HG03432 (cell line): ENCODE measurements around the gene CFAP210.
"Not testable (repeated sequence)": the region's sequence is repeated elsewhere in the genome, so short reads cannot be mapped to it uniquely, and the experiment has no call there.

Experiments
- ATAC-seq: cut with Tn5 transposase; IDR thresholded peaks from one replicate; pipeline ENCODE4 v1.9.1; 2021; ENCODE audit warnings: mild to moderate bottlenecking, moderate library complexity; ENCODE audit not compliant: unreplicated experiment

CFAP210 gene

GRCh38 chr2:169713331-169713730 is 19.1 kb upstream of the CFAP210 start:
- no peak for ATAC-seq

- no peak for ATAC-seq
These were observed 18.6 kb upstream of the CFAP210 start for GRCh38 chr2:169712791-169713227.

GRCh38 chr2:169711751-169712509 is 17.7 kb upstream of the CFAP210 start:
- ATAC-seq: no peak

- no peak for ATAC-seq
These were observed 15.8 kb upstream of the CFAP210 start for GRCh38 chr2:169709981-169710380.

DNA sequence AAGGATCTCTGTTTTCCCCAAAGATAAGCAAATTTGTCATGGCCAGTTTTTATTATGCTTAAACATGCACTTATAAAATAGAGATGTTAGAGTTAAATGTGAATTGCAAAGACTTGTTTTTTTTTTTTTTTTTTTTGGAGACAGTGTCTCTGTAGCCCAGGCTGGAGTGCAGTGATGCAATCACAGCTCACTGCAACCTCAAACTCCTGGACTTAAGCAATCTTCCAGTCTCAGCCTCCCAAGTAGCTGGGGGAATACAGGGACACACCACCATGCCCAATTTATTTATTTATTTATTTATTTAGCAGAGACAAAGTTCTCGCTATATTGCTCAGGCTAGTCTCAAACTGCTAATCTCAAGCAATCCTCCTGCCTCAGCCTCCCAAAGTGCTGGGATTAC is 15.1 kb upstream of the CFAP210 start:
- no peak for ATAC-seq

GRCh38 chr2:169707626-169708025 is 13.4 kb upstream of the CFAP210 start:
- ATAC-seq: no peak

GRCh38 chr2:169705927-169706326 is 11.7 kb upstream of the CFAP210 start:
- no peak for ATAC-seq

- ATAC-seq: no peak
These were observed 10.0 kb upstream of the CFAP210 start for GRCh38 chr2:169704160-169704708.

DNA sequence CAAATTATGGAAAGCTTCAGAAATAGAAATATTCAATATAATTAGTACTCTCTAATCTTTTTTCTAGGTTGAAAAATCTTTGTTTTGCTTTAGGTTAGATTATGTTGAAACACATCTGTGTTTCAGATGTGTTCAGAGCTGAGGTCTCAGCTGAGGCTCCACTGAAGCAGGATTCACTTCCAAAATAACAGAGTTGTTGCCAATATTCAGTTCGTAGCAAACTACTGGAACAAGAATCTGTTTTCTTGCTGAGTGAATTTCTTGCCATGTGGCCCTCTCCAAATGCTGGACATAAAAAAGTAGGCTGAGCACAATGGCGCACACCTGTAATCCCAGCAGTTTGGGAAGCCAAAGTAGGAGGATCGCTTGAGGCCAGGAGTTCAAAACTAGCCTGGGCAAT is 8.8 kb upstream of the CFAP210 start:
- no peak for ATAC-seq

- ATAC-seq: not testable (repeated sequence)
These were observed 5.0 kb upstream of the CFAP210 start for GRCh38 chr2:169699173-169699572.

DNA sequence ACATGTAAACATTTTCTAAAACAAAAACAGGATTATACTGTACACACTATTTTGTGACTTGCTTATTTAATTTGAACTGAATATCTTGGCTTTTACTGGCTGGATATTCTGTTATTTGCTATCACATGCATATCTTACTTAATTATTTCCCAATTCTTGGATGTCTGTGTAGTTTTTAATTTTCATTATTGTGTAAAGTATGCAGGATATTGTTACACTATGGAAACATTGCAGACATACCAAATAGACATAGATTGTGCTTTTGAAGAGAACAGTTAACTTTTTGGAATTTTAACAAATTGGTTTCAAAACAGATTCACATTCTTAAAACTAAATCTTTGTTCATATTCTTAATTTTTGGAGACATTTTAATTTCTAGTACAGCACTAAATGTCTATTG is 2.2 kb upstream of the CFAP210 start:
- ATAC-seq: no peak

GRCh38 chr2:169694894-169695260 is 672 bp upstream of the CFAP210 start:
- ATAC-seq: no peak

- no peak for ATAC-seq
These were observed 845 bp downstream of the CFAP210 start for GRCh38 chr2:169693360-169693759.

- no peak for ATAC-seq
These were observed 1.5 kb downstream of the CFAP210 start for GRCh38 chr2:169692718-169693117.

DNA sequence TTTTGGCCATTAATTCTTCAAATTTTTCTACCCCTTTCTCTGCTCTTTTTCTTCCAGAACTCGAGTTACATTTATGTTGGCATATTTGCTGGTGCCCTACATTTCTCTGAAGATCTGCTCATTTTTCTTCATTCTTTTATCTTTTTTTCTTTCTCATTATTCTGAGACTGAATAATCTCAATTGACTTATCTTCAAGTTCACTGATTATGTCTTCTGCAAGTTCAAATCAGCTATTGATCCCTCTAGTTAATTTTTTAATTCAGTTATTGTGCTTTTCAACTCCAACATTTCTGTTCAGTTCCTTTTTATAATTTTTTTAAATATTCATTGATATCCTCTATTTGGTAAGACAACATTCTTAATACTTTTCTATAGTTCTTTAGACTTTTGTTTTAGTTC is 3.2 kb downstream of the CFAP210 start:
- no peak for ATAC-seq

- not testable (repeated sequence) for ATAC-seq
These were observed 6.3 kb downstream of the CFAP210 start for GRCh38 chr2:169687943-169688342.

GRCh38 chr2:169686825-169687224 is 7.4 kb downstream of the CFAP210 start:
- not testable (repeated sequence) for ATAC-seq

DNA sequence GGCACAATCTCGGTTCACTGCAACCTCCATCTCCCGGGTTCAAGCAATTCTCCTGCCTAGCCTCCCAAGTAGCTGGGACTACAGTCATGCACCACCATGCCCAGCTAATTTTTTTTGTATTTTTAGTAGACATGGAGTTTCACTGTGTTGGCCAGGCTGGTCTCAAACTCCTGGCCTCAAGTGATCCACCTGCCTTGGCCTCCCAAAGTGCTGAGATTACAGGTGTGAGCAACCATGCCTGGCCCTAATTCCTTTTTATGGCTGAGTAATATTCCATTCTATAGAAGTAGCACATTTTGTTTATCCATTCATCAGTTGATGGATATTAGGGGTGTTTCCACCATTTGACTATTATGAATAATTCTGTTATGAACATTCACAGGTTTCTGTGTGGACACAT is 9.5 kb downstream of the CFAP210 start:
- ATAC-seq: not testable (repeated sequence)

DNA sequence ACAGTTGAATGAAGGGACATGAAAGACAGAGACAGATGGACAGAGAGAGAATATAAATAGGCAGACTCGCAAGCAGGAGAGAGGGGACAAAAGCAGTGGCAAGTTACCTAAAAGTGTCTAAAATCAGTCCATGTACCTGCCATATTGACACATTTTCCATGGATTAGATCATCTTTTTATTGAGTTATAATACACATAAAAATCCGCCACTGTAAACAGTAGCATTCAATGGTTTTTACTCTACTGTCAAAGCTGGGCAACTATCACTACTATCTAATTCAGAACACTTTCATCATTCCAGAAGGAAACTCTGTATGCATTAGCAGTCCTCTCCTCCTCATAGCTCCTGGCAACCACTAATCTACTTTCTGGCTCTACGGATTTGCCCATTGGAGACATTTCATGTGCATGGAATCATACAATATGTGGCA is 10.1 kb downstream of the CFAP210 start:
- no peak for ATAC-seq

- ATAC-seq: no peak
These were observed 10.6 kb downstream of the CFAP210 start for GRCh38 chr2:169683425-169684134.

GRCh38 chr2:169683054-169683424 is 11.2 kb downstream of the CFAP210 start:
- ATAC-seq: no peak

GRCh38 chr2:169676850-169677249 is 17.4 kb downstream of the CFAP210 start:
- no peak for ATAC-seq
